Stimulated activated CD8-positive, alpha-beta memory T cell treated with anti-CD3 and anti-CD28 coated beads, Interleukin-7, amount 100 ng/mL, for 1 hour (primary cell): ENCODE data around the gene KRTAP21-3.
"Not testable (repeated sequence)": the region's sequence is repeated elsewhere in the genome, so short reads cannot be mapped to it uniquely, and the experiment has no call there.

Source experiments
- DNase-seq, 2 donors: peaks; one replicate each; pipeline ENCODE4 v3.0.0-alpha.2; 2020; ENCODE audit warnings: low read depth in 2 of 2

Gene KRTAP21-3, protein sequence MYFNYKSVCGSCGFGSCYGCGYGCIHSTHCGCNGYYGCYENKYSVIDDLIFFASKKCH

DNA sequence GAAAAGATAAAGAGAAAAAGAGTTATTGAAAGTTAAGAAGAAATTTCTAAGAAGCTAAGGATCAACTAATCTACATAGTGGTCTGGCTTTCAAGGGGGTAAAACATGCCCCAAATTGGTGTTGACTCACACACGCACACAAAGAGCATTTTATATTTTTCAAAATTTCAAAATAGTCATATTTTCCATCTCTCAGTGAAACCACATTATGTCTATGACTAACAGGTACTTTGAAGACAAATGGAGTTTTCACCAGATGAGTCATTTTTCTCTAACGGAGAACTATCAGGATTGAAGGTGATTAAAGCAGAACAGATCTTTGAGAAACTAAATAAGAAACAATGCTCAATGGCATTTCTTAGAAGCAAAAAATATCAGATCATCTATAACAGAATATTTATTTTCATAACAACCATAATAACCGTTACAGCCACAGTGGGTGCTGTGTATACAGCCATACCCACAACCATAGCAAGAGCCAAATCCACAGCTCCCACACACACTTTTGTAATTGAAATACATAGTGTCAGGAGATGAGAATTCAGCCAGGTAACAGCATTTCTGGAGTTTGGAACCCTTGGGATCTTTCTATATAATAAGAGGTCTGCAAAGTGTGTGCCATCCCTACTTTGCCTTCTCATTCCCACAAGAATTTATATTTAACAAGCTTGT is at the start of gene KRTAP21-3:
Gene KRTAP21-3 (minus strand): TSS at position 539 of the 671 bp plus-strand sequence. CDS start 18 bp downstream, at position 521.
- no peak for DNase-seq

- no peak for DNase-seq
These were observed 42.2 kb upstream of the KRTAP21-3 start for GRCh38 chr21:30760776-30761175.

DNA sequence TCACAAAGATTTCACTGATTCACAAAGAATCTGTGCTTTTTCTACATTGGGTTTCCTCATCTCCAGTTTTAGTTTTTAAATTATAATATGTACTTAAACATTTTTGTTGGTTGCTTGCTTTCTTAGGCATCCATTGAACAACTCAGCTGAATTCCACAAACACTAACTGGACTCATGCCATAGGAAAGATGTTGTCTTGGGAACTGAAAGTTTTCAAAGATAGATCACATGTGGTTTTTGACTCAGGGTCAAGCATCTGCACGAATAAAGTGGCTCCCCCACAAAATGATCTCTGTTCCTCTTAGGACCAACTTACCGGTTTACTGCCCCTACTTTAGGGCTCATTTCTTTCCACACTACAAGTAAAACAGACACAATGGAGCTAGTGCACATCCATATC is 39.7 kb upstream of the KRTAP21-3 start:
- no peak for DNase-seq

GRCh38 chr21:30755328-30755727 is 36.8 kb upstream of the KRTAP21-3 start, which contains the start of gene KRTAP21-1:
TSS of gene KRTAP21-1 (minus strand) at chr21:30755428. CDS start at chr21:30755378, 50 bp downstream.
- DNase-seq: not testable (repeated sequence)

GRCh38 chr21:30747159-30747558 is 28.6 kb upstream of the KRTAP21-3 start, which contains the start of gene KRTAP21-2:
TSS of gene KRTAP21-2 (minus strand) at chr21:30747259. CDS start at chr21:30747202, 57 bp downstream.
- DNase-seq: no peak

DNA sequence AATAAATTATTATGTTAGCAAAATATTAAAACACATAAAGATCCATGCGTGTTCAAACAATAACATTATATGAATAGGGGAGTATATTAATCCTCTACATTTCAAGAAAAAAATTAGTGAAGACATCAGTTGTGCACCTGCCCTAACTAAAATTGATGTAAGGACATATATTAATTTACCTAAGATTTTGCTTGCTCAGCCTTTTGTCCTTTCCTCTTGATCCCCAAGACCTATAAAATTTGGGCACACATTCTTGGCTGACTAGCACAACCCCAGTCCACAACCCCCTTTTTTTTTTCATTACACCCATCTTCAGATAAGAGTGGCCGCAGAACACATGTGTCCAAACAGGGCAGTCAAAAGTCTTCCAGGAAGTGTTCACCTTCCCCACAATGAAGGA is 21.9 kb upstream of the KRTAP21-3 start:
- no peak for DNase-seq

- DNase-seq: no peak
These were observed 14.4 kb upstream of the KRTAP21-3 start for GRCh38 chr21:30733026-30733425.

DNA sequence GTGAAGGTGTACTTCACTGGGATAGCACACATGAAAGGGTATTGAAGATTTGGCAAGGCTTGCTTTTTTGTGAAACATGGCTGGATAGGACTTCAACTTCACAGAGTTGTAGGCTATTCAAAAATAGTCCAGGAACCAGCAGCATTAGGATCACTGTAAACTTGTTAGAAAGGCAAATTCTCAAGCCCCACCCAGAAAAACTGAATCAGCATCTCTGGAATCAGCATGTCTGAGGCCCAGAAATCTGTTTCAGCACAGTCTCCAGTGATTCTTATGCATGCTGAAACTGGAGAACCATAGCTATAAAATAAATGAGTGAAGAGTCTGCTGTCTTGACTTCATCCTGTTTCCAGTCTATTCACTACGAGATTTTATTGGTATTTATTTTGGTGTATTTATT is 8.1 kb upstream of the KRTAP21-3 start:
- DNase-seq: no peak

DNA sequence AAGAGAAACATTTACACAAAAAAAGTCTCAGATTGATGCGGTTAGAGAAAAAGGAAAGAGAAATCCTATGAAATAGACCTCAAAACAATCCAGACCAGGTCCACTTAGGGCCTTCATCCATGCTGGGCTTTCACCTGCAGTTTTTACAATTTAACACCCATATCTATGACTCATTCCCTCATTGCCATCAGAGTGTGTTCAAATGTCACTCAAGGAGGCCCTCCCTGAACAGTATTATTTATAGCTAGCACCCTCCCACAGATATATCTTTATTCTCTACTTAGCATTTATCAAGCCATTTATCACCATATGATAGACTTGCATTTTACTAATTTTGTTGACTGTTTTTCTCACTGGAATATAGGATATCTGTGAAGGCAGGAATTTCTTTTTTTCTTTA is 824 bp upstream of the KRTAP21-3 start:
- no peak for DNase-seq

GRCh38 chr21:30717105-30717504 is 1.5 kb downstream of the KRTAP21-3 start:
- no peak for DNase-seq

- no peak for DNase-seq
These were observed 3.6 kb downstream of the KRTAP21-3 start for GRCh38 chr21:30714946-30715345.

- DNase-seq: no peak
These were observed 4.1 kb downstream of the KRTAP21-3 start for GRCh38 chr21:30714456-30714855.

GRCh38 chr21:30713766-30714165 is 4.8 kb downstream of the KRTAP21-3 start:
- no peak for DNase-seq

DNA sequence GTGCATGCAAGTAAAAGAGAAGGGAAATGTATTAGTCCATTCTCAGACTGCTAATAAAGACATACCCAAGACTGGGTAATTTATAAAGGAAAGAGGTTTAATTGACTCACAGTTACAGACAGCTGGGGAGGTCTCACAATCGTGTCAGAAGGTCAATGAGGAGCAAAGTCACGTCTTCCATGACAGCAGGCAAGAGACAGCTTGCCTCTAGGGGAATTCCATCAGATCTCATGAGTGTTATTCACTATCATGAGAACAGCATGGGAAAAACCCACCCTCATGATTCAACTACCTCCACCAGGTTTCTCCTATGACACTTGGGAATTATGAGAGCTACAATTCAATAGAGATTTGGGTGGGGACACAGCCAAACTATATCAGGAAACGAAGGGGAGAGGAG is 8.1 kb downstream of the KRTAP21-3 start:
- DNase-seq: no peak

DNA sequence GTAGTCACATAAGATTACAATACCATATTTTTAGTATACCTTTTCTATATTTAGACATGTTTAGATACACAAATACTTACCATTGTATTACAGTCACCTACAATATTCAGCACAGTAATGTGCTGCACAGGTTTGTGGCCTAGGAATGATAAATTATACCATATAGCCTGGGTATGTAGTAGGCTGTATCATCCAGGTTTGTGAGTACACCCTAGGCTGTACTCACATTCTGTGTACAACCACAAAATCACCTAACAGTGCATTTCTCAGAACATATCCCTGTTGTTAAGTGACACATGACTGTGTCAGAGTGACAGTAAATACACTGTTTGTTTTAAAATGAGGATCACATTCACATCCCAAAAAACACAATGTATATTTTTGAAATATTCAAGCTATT is 11.2 kb downstream of the KRTAP21-3 start:
- DNase-seq: no peak

DNA sequence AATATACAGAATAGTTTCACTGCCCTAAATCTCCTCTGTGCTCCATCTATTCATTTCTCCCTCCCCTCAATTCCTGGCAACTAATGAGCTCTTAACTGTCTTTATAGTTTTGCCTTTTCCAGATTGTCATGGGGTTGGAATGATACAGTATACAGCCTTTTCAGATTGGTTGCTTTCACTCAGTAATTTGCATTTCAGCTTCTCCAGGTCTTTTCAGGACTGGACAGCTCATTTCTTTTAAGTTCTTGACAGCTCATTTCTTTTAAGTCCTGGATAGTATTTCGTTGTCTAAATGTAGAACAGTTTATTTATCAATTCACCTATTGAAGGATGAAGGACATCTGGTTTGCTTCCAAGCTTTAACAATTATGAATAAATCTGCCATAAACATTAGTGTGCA is 22.6 kb downstream of the KRTAP21-3 start:
- DNase-seq: no peak

DNA sequence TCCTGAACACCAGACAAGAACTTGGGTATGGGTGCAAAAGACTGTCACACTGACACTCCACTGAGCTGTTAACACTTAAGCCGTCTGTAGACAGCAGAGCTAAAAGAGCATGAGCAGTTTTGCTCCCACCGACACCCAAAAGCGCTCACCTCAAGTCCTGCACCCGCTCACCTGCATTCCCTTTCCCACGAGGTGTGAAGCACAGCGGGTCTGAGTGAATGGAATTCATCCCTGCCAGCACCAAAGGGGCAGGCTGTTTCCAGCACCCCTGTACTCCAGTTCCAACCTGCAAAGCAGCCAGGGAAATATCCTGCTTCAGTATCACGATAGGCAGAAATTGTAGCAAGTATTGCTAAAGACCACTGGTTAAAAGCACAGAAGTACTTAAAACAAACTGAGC is 28.8 kb downstream of the KRTAP21-3 start:
- DNase-seq: no peak

GRCh38 chr21:30684506-30684905 is 34.1 kb downstream of the KRTAP21-3 start:
- no peak for DNase-seq

DNA sequence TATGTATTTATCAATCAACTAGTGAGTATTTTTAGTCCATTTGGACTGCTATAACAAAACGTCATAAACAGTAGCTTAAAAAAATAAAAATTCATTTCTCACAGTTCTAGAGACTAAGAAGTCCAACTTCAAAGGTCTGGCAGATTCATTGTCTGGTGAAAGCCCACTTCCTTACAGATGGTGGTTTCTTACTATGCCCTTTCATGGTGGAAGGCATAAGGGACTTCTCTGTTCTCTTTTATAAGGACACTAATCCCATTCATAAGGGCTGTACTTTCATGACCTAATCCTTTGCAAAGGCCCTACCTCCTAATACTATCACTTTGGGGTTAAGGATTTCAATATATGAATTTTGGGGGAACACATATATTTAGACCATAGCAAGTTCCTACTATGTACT is 38.0 kb downstream of the KRTAP21-3 start:
- DNase-seq: no peak

GRCh38 chr21:30676737-30677136 is 41.8 kb downstream of the KRTAP21-3 start:
- no peak for DNase-seq

DNA sequence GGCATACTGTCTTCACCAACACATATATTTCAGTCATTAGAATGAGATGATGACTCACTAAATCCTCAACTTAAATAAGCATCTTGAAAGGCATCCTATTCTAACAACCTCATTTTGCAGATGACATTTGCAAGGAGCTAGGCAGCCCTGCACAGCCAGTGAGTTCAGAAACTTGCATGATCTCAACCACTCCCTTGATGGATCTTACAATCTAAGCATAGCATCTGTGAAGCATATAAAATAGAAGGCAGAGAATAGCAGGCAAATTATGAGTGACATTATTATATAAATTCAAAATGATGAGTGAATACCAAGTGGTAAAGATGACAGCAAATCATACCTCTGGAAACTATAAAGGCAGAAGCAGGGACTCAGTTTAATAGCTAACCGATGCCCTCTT is 44.3 kb downstream of the KRTAP21-3 start:
- DNase-seq: no peak

GRCh38 chr21:30672985-30673650 is 45.5 kb downstream of the KRTAP21-3 start:
- DNase-seq: no peak

- DNase-seq: no peak
These were observed 49.8 kb downstream of the KRTAP21-3 start for GRCh38 chr21:30668776-30669175.
